ENCODE measurements around the gene BIN2.

Gene BIN2

GRCh38 chr12:51360315-51360714 lies 36.3 kb upstream of the BIN2 start:
- no peak for DNase-seq (ENCODE audit: low read depth)
- no peak overlapping the region for H3K4me3 ChIP-seq (ENCODE audit: low read depth, low read length)
- no peak for TF ChIP-seq CTCF (IDR thresholded peaks at IDR 0.05; ENCODE audit: insufficient read depth, low read depth, low read length, missing control alignments)

GRCh38 chr12:51359851-51360250 lies 35.9 kb upstream of the BIN2 start:
- H3K4me3 ChIP-seq (ENCODE audit: low read depth, low read length): no peak overlapping the region
- no peak for DNase-seq (ENCODE audit: low read depth)
- TF ChIP-seq CTCF (IDR thresholded peaks at IDR 0.05; ENCODE audit: insufficient read depth, low read depth, low read length, missing control alignments): no peak

- no peak for TF ChIP-seq CTCF (IDR thresholded peaks at IDR 0.05; ENCODE audit: insufficient read depth, low read depth, low read length, missing control alignments)
- no peak for DNase-seq (ENCODE audit: low read depth)
- no peak overlapping the region for H3K4me3 ChIP-seq (ENCODE audit: low read depth, low read length)
Measured at GRCh38 chr12:51358496-51358895, 34.5 kb upstream of the BIN2 start.

GRCh38 chr12:51357374-51358047 lies 33.5 kb upstream of the BIN2 start:
- no peak overlapping the region for H3K4me3 ChIP-seq (ENCODE audit: low read depth, low read length)
- no peak for TF ChIP-seq CTCF (IDR thresholded peaks at IDR 0.05; ENCODE audit: insufficient read depth, low read depth, low read length, missing control alignments)
- peak; percentile 71 for DNase-seq (ENCODE audit: low read depth)

GRCh38 chr12:51351913-51352532 lies 28.0 kb upstream of the BIN2 start:
- no peak overlapping the region for H3K4me3 ChIP-seq (ENCODE audit: low read depth, low read length)
- TF ChIP-seq CTCF (IDR thresholded peaks at IDR 0.05; ENCODE audit: insufficient read depth, low read depth, low read length, missing control alignments): peak; percentile 54
- peak; percentile 45 for DNase-seq (ENCODE audit: low read depth)

- DNase-seq (ENCODE audit: low read depth): no peak
- H3K4me3 ChIP-seq (ENCODE audit: low read depth, low read length): no peak overlapping the region
- no peak for TF ChIP-seq CTCF (IDR thresholded peaks at IDR 0.05; ENCODE audit: insufficient read depth, low read depth, low read length, missing control alignments)
Measured at GRCh38 chr12:51349026-51349425, 25.1 kb upstream of the BIN2 start.

- TF ChIP-seq CTCF (IDR thresholded peaks at IDR 0.05; ENCODE audit: insufficient read depth, low read depth, low read length, missing control alignments): no peak
- no peak overlapping the region for H3K4me3 ChIP-seq (ENCODE audit: low read depth, low read length)
- no peak for DNase-seq (ENCODE audit: low read depth)
Measured at GRCh38 chr12:51348116-51348515, 24.1 kb upstream of the BIN2 start.

All from GM12865 (cell line).